ENCODE data around the gene ODF4. TPM values are rescaled to one million over a fixed set of nuclear protein-coding genes. Genes with fewer than 3 reads are reported as not detected.
A peak's percentile ranks its signal among the peaks of the same experiment; 100 is the strongest.

Gene ODF4
- total and polyA plus RNA-seq, 2 of the 13 experiments (the other 11 are each of a cell fraction or from before 2014, with no cell fraction given): not detected

DNA sequence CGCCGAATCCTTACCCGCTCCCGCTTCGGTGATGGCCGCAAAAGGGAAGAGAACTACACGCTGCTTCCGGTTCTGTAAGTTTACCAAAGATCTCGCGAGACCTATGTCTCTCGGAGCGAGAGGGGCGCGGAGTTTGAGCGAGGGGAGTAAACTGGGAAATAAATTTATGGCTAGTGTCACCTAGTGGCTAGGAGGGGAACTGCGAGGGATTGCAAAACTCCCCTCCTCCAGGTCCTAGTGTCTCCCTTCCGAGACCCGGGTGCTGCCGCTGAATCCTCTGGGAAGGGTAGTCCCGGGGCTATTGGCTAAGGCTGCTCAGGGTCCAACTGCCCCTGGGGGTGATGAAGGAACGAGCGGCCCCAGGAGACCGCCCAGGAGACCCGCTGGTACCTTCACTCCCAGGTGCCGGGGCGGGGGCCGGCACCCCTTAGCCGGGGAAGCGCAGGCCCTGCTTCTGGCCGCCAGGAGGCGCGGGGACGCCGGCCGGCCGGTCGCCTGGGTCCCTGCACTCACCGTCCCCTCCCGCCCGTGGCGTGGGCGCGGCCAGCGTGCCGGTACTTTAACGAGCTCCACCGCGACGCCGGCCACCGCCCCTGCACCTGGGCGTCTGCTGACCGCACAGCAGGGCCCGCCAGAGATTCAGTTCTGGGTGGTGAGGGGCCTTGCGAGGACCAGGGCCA lies 43.6 kb downstream of the ODF4 start, which contains the start of gene RPL26 (continued):
- TF ChIP-seq, protein P1, sequence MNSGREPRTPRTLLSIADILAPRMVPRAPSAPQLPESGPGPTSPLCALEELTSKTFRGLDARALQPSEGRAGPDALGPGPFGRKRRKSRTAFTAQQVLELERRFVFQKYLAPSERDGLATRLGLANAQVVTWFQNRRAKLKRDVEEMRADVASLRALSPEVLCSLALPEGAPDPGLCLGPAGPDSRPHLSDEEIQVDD (CRISPR knock-in tag; IDR thresholded peaks at IDR 0.05; ENCODE audit: borderline replicate concordance): no peak
- TF ChIP-seq ARNT2 (CRISPR knock-in tag; IDR thresholded peaks at IDR 0.05; ENCODE audit: low read depth): peak; percentile 93; the same call in 1 of the 2 replicates
- TF ChIP-seq, protein P2, sequence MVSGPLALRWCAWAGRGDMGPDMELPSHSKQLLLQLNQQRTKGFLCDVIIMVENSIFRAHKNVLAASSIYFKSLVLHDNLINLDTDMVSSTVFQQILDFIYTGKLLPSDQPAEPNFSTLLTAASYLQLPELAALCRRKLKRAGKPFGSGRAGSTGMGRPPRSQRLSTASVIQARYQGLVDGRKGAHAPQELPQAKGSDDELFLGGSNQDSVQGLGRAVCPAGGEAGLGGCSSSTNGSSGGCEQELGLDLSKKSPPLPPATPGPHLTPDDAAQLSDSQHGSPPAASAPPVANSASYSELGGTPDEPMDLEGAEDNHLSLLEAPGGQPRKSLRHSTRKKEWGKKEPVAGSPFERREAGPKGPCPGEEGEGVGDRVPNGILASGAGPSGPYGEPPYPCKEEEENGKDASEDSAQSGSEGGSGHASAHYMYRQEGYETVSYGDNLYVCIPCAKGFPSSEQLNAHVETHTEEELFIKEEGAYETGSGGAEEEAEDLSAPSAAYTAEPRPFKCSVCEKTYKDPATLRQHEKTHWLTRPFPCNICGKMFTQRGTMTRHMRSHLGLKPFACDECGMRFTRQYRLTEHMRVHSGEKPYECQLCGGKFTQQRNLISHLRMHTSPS (CRISPR knock-in tag; IDR thresholded peaks at IDR 0.05; ENCODE audit: low read depth): no peak
- TF ChIP-seq ZNF775 (CRISPR knock-in tag; IDR thresholded peaks at IDR 0.05; ENCODE audit: borderline replicate concordance): no peak
- TF ChIP-seq ZNF235 (CRISPR knock-in tag; IDR thresholded peaks at IDR 0.05; ENCODE audit: borderline replicate concordance): no peak
- TF ChIP-seq, protein P3, sequence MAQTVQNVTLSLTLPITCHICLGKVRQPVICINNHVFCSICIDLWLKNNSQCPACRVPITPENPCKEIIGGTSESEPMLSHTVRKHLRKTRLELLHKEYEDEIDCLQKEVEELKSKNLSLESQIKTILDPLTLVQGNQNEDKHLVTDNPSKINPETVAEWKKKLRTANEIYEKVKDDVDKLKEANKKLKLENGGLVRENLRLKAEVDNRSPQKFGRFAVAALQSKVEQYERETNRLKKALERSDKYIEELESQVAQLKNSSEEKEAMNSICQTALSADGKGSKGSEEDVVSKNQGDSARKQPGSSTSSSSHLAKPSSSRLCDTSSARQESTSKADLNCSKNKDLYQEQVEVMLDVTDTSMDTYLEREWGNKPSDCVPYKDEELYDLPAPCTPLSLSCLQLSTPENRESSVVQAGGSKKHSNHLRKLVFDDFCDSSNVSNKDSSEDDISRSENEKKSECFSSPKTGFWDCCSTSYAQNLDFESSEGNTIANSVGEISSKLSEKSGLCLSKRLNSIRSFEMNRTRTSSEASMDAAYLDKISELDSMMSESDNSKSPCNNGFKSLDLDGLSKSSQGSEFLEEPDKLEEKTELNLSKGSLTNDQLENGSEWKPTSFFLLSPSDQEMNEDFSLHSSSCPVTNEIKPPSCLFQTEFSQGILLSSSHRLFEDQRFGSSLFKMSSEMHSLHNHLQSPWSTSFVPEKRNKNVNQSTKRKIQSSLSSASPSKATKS (CRISPR knock-in tag; IDR thresholded peaks at IDR 0.05): 0 out of 2 replicates have a peak, but pooled peaks have one; percentile 60
- TF ChIP-seq, protein P4, sequence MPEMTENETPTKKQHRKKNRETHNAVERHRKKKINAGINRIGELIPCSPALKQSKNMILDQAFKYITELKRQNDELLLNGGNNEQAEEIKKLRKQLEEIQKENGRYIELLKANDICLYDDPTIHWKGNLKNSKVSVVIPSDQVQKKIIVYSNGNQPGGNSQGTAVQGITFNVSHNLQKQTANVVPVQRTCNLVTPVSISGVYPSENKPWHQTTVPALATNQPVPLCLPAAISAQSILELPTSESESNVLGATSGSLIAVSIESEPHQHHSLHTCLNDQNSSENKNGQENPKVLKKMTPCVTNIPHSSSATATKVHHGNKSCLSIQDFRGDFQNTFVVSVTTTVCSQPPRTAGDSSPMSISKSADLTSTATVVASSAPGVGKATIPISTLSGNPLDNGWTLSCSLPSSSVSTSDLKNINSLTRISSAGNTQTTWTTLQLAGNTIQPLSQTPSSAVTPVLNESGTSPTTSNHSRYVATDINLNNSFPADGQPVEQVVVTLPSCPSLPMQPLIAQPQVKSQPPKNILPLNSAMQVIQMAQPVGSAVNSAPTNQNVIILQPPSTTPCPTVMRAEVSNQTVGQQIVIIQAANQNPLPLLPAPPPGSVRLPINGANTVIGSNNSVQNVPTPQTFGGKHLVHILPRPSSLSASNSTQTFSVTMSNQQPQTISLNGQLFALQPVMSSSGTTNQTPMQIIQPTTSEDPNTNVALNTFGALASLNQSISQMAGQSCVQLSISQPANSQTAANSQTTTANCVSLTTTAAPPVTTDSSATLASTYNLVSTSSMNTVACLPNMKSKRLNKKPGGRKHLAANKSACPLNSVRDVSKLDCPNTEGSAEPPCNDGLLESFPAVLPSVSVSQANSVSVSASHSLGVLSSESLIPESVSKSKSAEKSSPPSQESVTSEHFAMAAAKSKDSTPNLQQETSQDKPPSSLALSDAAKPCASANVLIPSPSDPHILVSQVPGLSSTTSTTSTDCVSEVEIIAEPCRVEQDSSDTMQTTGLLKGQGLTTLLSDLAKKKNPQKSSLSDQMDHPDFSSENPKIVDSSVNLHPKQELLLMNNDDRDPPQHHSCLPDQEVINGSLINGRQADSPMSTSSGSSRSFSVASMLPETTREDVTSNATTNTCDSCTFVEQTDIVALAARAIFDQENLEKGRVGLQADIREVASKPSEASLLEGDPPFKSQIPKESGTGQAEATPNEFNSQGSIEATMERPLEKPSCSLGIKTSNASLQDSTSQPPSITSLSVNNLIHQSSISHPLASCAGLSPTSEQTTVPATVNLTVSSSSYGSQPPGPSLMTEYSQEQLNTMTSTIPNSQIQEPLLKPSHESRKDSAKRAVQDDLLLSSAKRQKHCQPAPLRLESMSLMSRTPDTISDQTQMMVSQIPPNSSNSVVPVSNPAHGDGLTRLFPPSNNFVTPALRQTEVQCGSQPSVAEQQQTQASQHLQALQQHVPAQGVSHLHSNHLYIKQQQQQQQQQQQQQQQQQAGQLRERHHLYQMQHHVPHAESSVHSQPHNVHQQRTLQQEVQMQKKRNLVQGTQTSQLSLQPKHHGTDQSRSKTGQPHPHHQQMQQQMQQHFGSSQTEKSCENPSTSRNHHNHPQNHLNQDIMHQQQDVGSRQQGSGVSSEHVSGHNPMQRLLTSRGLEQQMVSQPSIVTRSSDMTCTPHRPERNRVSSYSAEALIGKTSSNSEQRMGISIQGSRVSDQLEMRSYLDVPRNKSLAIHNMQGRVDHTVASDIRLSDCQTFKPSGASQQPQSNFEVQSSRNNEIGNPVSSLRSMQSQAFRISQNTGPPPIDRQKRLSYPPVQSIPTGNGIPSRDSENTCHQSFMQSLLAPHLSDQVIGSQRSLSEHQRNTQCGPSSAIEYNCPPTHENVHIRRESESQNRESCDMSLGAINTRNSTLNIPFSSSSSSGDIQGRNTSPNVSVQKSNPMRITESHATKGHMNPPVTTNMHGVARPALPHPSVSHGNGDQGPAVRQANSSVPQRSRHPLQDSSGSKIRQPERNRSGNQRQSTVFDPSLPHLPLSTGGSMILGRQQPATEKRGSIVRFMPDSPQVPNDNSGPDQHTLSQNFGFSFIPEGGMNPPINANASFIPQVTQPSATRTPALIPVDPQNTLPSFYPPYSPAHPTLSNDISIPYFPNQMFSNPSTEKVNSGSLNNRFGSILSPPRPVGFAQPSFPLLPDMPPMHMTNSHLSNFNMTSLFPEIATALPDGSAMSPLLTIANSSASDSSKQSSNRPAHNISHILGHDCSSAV (CRISPR knock-in tag; IDR thresholded peaks at IDR 0.05; ENCODE audit: borderline replicate concordance): no peak
- TF ChIP-seq ZNF224 (CRISPR knock-in tag; IDR thresholded peaks at IDR 0.05): no peak
- no peak for TF ChIP-seq ZNF460 (CRISPR knock-in tag; IDR thresholded peaks at IDR 0.05; ENCODE audit: borderline replicate concordance)
- TF ChIP-seq, protein P5, sequence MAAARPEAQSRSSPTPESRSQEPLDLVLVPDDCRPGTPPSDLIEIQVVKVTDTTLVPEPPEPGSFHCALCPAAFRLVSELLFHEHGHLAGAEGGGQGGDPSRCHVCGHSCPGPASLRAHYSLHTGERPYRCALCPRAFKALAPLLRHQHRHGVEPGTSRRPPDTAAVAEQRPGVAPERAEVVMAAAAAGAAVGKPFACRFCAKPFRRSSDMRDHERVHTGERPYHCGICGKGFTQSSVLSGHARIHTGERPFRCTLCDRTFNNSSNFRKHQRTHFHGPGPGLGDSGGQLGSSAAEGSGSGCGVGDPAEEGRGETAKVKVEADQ (CRISPR knock-in tag; IDR thresholded peaks at IDR 0.05; ENCODE audit: borderline replicate concordance): no peak
- TF ChIP-seq, protein P6, sequence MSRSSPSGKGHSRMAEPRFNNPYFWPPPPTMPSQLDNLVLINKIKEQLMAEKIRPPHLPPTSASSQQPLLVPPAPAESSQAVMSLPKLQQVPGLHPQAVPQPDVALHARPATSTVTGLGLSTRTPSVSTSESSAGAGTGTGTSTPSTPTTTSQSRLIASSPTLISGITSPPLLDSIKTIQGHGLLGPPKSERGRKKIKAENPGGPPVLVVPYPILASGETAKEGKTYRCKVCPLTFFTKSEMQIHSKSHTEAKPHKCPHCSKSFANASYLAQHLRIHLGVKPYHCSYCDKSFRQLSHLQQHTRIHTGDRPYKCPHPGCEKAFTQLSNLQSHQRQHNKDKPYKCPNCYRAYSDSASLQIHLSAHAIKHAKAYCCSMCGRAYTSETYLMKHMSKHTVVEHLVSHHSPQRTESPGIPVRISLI (CRISPR knock-in tag; IDR thresholded peaks at IDR 0.05; ENCODE audit: borderline replicate concordance): no peak
- no peak for TF ChIP-seq RORA (CRISPR knock-in tag; IDR thresholded peaks at IDR 0.05)
